ENCODE results near the gene FBXW8.
A peak's percentile ranks its signal among the peaks of the same experiment; 100 is the strongest.

DNA sequence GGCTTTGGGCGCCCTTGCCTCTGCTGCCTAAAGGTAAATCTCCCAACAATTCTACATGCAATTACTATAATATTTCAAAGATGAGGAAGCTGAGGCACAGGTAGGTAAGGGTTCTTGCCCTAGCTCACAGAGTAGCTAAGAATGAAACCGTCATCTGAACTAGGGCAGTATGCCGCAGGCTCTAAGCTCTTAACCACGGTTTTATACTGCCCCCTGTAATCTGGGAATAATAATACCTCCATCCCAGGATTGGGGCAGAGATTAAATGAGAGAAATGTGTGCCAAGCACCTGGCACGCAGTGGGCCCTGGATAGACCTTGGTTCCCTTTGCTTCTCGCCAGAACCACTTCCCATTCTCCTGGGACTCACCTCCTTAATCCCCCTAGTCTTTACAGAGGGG, 28.0 kb upstream of the FBXW8 start:
- TF ChIP-seq, protein P1, sequence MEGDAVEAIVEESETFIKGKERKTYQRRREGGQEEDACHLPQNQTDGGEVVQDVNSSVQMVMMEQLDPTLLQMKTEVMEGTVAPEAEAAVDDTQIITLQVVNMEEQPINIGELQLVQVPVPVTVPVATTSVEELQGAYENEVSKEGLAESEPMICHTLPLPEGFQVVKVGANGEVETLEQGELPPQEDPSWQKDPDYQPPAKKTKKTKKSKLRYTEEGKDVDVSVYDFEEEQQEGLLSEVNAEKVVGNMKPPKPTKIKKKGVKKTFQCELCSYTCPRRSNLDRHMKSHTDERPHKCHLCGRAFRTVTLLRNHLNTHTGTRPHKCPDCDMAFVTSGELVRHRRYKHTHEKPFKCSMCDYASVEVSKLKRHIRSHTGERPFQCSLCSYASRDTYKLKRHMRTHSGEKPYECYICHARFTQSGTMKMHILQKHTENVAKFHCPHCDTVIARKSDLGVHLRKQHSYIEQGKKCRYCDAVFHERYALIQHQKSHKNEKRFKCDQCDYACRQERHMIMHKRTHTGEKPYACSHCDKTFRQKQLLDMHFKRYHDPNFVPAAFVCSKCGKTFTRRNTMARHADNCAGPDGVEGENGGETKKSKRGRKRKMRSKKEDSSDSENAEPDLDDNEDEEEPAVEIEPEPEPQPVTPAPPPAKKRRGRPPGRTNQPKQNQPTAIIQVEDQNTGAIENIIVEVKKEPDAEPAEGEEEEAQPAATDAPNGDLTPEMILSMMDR (conservative IDR thresholded peaks at IDR 0.05; ENCODE audit: low read depth, low read length), result peak; percentile 65
- TF ChIP-seq EZH2phosphoT487 (IDR thresholded peaks at IDR 0.05; ENCODE audit: borderline replicate concordance, low read length), result no peak
